GM23338 (cell line): ENCODE data around the gene GORAB. TPM values are rescaled to one million over a fixed set of nuclear protein-coding genes. Genes with fewer than 3 reads are reported as not detected.

Experiments used
- ATAC-seq: fragments of 200-7000 bp; cut with Tn5 transposase; 3 replicates; pipeline ENCODE4 v1.9.1; 2020
- DNase-seq: peaks from one replicate; pipeline ENCODE4 v3.0.0-alpha.2; 2015; ENCODE audit warnings: low spot score
- H2AFZ ChIP-seq: fragments of 200-600 bp; sonication (generic); 2 replicates; pipeline ENCODE4 v1.8.0; 2016; ENCODE audit warnings: antibody characterized with exemption, mild to moderate bottlenecking, moderate library complexity
- H3F3A ChIP-seq: fragments of 200-600 bp; sonication (generic); replicated peaks from 2 replicates; pipeline ENCODE4 v1.8.0; 2017; ENCODE audit warnings: antibody characterized with exemption, mixed run types, low read depth
- H3K27ac ChIP-seq: fragments of 200-600 bp; sonication (generic); 2 replicates; pipeline ENCODE4 v1.6.1; 2016; ENCODE audit warnings: low read depth
- H3K27me3 ChIP-seq: fragments of 200-600 bp; sonication (generic); 2 replicates; pipeline ENCODE4 v1.8.0; 2016; ENCODE audit warnings: mild to moderate bottlenecking, mixed run types, moderate library complexity; ENCODE audit not compliant: insufficient read depth
- H3K36me3 ChIP-seq: fragments of 200-600 bp; sonication (generic); 2 replicates; pipeline ENCODE4 v1.8.0; 2016; ENCODE audit warnings: mild to moderate bottlenecking; ENCODE audit not compliant: insufficient read depth
- H3K4me1 ChIP-seq: fragments of 200-600 bp; sonication (generic); 2 replicates; pipeline ENCODE4 v1.8.0; 2016; ENCODE audit warnings: mild to moderate bottlenecking, moderate library complexity; ENCODE audit not compliant: insufficient read depth
- H3K4me2 ChIP-seq: fragments of 200-600 bp; sonication (generic); 2 replicates; pipeline ENCODE4 v1.7.1; 2017; ENCODE audit warnings: mixed run types
- H3K4me3 ChIP-seq: fragments of 200-600 bp; sonication (generic); 2 replicates; pipeline ENCODE4 v1.6.1; 2016; ENCODE audit warnings: mixed run types
- H3K79me2 ChIP-seq: fragments of 200-600 bp; sonication (generic); replicated peaks from 2 replicates; pipeline ENCODE4 v1.8.0; 2017; ENCODE audit warnings: mild to moderate bottlenecking; ENCODE audit not compliant: insufficient read depth
- H3K9me2 ChIP-seq: fragments of 200-600 bp; sonication (generic); 2 replicates; pipeline ENCODE4 v1.8.0; 2017; ENCODE audit not compliant: insufficient read depth
- H4K20me1 ChIP-seq: fragments of 200-600 bp; sonication (generic); replicated peaks from 2 replicates; pipeline ENCODE4 v1.8.0; 2017; ENCODE audit warnings: mild to moderate bottlenecking; ENCODE audit not compliant: insufficient read depth
- H3K27ac Mint-ChIP-seq: 2 replicates; pipeline ENCODE4 v1.8.0; 2020; ENCODE audit warnings: inconsistent platforms, mild to moderate bottlenecking, moderate library complexity, mixed read lengths
- H3K27me3 Mint-ChIP-seq: 3 replicates; pipeline ENCODE4 v1.8.0; 2022; ENCODE audit warnings: low read depth, mild to moderate bottlenecking, moderate library complexity, mixed read lengths, inconsistent platforms; ENCODE audit not compliant: insufficient read depth, poor library complexity
- H3K36me3 Mint-ChIP-seq: 3 replicates; pipeline ENCODE4 v1.8.0; 2021; ENCODE audit warnings: low read depth, mild to moderate bottlenecking, inconsistent platforms, moderate library complexity, mixed read lengths
- H3K4me1 Mint-ChIP-seq: 3 replicates; pipeline ENCODE4 v1.8.0; 2020; ENCODE audit warnings: mild to moderate bottlenecking, inconsistent platforms, mixed read lengths
- H3K4me3 Mint-ChIP-seq: 3 replicates; pipeline ENCODE4 v1.8.0; 2021; ENCODE audit warnings: moderate library complexity, mild to moderate bottlenecking, inconsistent platforms, mixed read lengths
- H3K9me3 Mint-ChIP-seq: 3 replicates; pipeline ENCODE4 v1.8.0; 2020; ENCODE audit warnings: moderate library complexity, mild to moderate bottlenecking, inconsistent platforms, mixed read lengths
- EZH2 ChIP-seq: fragments of 200-600 bp; sonication (generic); IDR thresholded peaks from one replicate; pipeline ENCODE4 v1.8.0; 2017; ENCODE audit warnings: antibody characterized with exemption, mild to moderate bottlenecking, low read depth; ENCODE audit not compliant: unreplicated experiment
- EZH2phosphoT487 ChIP-seq: fragments of 200-600 bp; sonication (generic); IDR thresholded peaks from one replicate; pipeline ENCODE4 v1.8.1; 2018; ENCODE audit warnings: antibody characterized with exemption; ENCODE audit not compliant: unreplicated experiment
- POLR2AphosphoS5 ChIP-seq: IDR thresholded peaks from 2 replicates; pipeline ENCODE4 v1.6.1; 2016; ENCODE audit warnings: antibody characterized with exemption, low read depth
- ZNF331 ChIP-seq: fragments of 250-450 bp; sonication (Bioruptor Pico); IDR thresholded peaks from 2 replicates; pipeline ENCODE4 v1.5.0; 2020; ENCODE audit warnings: low read depth, mild to moderate bottlenecking, moderate library complexity
- polyA plus RNA-seq: library from polyadenylated mRNA; unstranded; fragments of >200 nt; fragmentation: Nextera tagmentation; extraction: Ambion mirVana; gene quantifications from 2 replicates; pipeline ENCODE4 v1.2.1, GENCODE V29; 2016
- total RNA-seq: library from RNA; depleted of rRNA; stranded (reverse); fragments of >200 nt; shearing (Covaris generic); gene quantifications from 2 replicates; pipeline ENCODE4 v1.2.3, GENCODE V29; 2014
- TF ChIP-seq, protein P1 (sequence below): fragments of 250-450 bp; sonication (Bioruptor Pico); IDR thresholded peaks from 2 replicates; pipeline ENCODE4 v1.5.0; 2020; ENCODE audit warnings: mild to moderate bottlenecking, moderate library complexity
- TF ChIP-seq, protein P2 (sequence below): IDR thresholded peaks from 2 replicates; pipeline ENCODE4 v1.6.1; 2016; ENCODE audit warnings: antibody characterized with exemption
- TF ChIP-seq, protein P3 (sequence below), 2 experiments: fragments of 200-600 bp in 1 of 2; sonication (generic) in 1 of 2; conservative IDR thresholded peaks; 2 replicates each; pipeline versions ENCODE4 v1.5.1 to v1.6.1; 2016 to 2017; ENCODE audit warnings: antibody characterized with exemption in 2 of 2, low read depth in 2 of 2, mild to moderate bottlenecking in 2 of 2, moderate library complexity in 1 of 2

The GORAB gene
- total and polyA plus RNA-seq, 2 experiments from 2014 or later = 10.4 to 21.1 TPM

DNA sequence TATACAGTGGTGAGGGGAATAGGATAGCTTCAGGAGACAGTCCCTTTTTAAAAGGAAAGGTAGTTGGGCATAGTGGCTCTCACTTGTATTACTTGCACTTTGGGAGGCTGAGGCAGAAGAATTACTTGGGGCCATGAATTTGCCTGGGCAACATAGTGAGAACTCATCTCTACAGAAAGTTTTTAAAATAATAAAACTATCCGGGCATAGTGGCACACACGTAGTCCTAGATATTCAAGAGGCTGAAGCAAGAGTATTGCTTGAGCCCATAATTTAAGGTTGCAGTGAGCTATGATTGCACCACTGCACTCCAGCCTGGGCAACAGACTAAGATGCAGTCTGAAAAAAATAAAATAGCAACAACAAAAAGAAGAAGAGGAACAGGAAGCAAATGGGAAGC lies 27.2 kb downstream of the GORAB start (continued):
- TF ChIP-seq, protein P1, sequence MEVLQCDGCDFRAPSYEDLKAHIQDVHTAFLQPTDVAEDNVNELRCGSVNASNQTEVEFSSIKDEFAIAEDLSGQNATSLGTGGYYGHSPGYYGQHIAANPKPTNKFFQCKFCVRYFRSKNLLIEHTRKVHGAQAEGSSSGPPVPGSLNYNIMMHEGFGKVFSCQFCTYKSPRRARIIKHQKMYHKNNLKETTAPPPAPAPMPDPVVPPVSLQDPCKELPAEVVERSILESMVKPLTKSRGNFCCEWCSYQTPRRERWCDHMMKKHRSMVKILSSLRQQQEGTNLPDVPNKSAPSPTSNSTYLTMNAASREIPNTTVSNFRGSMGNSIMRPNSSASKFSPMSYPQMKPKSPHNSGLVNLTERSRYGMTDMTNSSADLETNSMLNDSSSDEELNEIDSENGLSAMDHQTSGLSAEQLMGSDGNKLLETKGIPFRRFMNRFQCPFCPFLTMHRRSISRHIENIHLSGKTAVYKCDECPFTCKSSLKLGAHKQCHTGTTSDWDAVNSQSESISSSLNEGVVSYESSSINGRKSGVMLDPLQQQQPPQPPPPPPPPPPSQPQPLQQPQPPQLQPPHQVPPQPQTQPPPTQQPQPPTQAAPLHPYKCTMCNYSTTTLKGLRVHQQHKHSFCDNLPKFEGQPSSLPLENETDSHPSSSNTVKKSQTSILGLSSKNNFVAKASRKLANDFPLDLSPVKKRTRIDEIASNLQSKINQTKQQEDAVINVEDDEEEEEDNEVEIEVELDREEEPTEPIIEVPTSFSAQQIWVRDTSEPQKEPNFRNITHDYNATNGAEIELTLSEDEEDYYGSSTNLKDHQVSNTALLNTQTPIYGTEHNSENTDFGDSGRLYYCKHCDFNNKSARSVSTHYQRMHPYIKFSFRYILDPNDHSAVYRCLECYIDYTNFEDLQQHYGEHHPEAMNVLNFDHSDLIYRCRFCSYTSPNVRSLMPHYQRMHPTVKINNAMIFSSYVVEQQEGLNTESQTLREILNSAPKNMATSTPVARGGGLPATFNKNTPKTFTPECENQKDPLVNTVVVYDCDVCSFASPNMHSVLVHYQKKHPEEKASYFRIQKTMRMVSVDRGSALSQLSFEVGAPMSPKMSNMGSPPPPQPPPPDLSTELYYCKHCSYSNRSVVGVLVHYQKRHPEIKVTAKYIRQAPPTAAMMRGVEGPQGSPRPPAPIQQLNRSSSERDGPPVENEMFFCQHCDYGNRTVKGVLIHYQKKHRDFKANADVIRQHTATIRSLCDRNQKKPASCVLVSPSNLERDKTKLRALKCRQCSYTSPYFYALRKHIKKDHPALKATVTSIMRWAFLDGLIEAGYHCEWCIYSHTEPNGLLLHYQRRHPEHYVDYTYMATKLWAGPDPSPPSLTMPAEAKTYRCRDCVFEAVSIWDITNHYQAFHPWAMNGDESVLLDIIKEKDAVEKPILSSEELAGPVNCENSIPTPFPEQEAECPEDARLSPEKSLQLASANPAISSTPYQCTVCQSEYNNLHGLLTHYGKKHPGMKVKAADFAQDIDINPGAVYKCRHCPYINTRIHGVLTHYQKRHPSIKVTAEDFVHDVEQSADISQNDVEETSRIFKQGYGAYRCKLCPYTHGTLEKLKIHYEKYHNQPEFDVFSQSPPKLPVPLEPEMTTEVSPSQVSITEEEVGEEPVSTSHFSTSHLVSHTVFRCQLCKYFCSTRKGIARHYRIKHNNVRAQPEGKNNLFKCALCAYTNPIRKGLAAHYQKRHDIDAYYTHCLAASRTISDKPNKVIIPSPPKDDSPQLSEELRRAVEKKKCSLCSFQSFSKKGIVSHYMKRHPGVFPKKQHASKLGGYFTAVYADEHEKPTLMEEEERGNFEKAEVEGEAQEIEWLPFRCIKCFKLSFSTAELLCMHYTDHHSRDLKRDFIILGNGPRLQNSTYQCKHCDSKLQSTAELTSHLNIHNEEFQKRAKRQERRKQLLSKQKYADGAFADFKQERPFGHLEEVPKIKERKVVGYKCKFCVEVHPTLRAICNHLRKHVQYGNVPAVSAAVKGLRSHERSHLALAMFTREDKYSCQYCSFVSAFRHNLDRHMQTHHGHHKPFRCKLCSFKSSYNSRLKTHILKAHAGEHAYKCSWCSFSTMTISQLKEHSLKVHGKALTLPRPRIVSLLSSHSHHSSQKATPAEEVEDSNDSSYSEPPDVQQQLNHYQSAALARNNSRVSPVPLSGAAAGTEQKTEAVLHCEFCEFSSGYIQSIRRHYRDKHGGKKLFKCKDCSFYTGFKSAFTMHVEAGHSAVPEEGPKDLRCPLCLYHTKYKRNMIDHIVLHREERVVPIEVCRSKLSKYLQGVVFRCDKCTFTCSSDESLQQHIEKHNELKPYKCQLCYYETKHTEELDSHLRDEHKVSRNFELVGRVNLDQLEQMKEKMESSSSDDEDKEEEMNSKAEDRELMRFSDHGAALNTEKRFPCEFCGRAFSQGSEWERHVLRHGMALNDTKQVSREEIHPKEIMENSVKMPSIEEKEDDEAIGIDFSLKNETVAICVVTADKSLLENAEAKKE = no peak
- TF ChIP-seq EZH2 = no peak
- no peak for TF ChIP-seq EZH2phosphoT487
- TF ChIP-seq, protein P2, sequence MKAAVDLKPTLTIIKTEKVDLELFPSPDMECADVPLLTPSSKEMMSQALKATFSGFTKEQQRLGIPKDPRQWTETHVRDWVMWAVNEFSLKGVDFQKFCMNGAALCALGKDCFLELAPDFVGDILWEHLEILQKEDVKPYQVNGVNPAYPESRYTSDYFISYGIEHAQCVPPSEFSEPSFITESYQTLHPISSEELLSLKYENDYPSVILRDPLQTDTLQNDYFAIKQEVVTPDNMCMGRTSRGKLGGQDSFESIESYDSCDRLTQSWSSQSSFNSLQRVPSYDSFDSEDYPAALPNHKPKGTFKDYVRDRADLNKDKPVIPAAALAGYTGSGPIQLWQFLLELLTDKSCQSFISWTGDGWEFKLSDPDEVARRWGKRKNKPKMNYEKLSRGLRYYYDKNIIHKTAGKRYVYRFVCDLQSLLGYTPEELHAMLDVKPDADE = no peak

DNA sequence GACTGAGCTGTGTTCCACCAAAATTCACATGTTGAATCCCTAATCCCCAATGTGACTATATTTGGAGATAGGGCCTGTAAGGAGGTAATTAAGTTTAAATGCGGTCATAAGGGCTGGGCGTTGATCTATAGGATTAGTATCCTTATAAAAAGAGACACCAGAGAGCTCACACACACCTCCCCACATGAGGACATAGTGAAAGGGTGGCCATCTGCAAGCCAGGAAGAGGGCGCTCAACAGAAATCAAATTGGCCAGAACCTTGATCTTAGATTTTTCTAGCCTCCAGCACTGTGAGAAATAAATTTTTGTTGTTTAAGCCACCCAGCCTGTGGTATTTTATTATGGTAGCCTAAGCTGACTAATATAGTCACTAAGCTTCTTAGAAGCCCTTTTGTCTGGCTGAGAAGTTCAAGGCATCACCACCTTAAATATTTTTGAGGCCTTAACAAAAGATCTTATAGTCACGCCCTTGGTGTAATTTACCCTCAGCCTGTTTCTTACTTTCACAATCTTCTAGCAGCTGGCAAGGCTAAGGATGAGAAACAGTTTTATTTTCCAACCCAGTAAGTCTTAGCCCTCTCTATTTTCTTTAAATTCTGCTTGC lies 28.8 kb downstream of the GORAB start:
- no peaks in the 10 kb centered on the region for H3K9me3 Mint-ChIP-seq
- no peaks in the 10 kb centered on the region for H3F3A ChIP-seq
- no peak overlapping the region for H3K4me2 ChIP-seq
- H3K9me2 ChIP-seq = no peaks in the 10 kb centered on the region
- H4K20me1 ChIP-seq = no peaks in the 10 kb centered on the region
- H3K27ac ChIP-seq = no peak overlapping the region
- H2AFZ ChIP-seq = no peak overlapping the region
- H3K4me1 Mint-ChIP-seq = peaks cover 30% of the 10 kb centered on the region
- no peak for TF ChIP-seq ZNF331 (CRISPR knock-in tag)
- TF ChIP-seq POLR2AphosphoS5 = no peak
- TF ChIP-seq, protein P3, sequence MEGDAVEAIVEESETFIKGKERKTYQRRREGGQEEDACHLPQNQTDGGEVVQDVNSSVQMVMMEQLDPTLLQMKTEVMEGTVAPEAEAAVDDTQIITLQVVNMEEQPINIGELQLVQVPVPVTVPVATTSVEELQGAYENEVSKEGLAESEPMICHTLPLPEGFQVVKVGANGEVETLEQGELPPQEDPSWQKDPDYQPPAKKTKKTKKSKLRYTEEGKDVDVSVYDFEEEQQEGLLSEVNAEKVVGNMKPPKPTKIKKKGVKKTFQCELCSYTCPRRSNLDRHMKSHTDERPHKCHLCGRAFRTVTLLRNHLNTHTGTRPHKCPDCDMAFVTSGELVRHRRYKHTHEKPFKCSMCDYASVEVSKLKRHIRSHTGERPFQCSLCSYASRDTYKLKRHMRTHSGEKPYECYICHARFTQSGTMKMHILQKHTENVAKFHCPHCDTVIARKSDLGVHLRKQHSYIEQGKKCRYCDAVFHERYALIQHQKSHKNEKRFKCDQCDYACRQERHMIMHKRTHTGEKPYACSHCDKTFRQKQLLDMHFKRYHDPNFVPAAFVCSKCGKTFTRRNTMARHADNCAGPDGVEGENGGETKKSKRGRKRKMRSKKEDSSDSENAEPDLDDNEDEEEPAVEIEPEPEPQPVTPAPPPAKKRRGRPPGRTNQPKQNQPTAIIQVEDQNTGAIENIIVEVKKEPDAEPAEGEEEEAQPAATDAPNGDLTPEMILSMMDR (conservative IDR thresholded peaks at IDR 0.05; ENCODE audit: low read depth in 2 of 2) = no peak
- no peak for TF ChIP-seq EZH2
- H3K36me3 ChIP-seq = no peaks in the 10 kb centered on the region
- H3K4me3 ChIP-seq = no peak overlapping the region
- H3K79me2 ChIP-seq = no peaks in the 10 kb centered on the region
- H3K36me3 Mint-ChIP-seq = no peaks in the 10 kb centered on the region
- H3K4me1 ChIP-seq = peaks cover 27% of the 10 kb centered on the region
- no peaks in the 10 kb centered on the region for H3K27me3 Mint-ChIP-seq
- H3K4me3 Mint-ChIP-seq = no peak overlapping the region
- no peaks in the 10 kb centered on the region for H3K27me3 ChIP-seq
- no peak overlapping the region for H3K27ac Mint-ChIP-seq
- no peak for ATAC-seq
- DNase-seq = no peak
